HK-2 (cell line): ENCODE results near the gene DEFB112.

Experiments used
- DNase-seq: peaks from one replicate; pipeline ENCODE4 v3.0.0-alpha.2; 2018; ENCODE audit not compliant: unreplicated experiment

The DEFB112 gene

GRCh38 chr6:49995278-49995677, 54.5 kb downstream of the DEFB112 start:
- no peak for DNase-seq
